GM12892 (cell line): ENCODE data around the gene RAPGEF2.

Experiments used
- POLR2A ChIP-seq: IDR thresholded peaks from 2 replicates; pipeline ENCODE4 v1.6.1; 2011; ENCODE audit warnings: low read depth, low read length, control low read depth
- POLR2AphosphoS5 ChIP-seq: IDR thresholded peaks from 2 replicates; pipeline ENCODE4 v1.6.1; 2011; ENCODE audit warnings: low read depth, low read length, control low read depth

DNA sequence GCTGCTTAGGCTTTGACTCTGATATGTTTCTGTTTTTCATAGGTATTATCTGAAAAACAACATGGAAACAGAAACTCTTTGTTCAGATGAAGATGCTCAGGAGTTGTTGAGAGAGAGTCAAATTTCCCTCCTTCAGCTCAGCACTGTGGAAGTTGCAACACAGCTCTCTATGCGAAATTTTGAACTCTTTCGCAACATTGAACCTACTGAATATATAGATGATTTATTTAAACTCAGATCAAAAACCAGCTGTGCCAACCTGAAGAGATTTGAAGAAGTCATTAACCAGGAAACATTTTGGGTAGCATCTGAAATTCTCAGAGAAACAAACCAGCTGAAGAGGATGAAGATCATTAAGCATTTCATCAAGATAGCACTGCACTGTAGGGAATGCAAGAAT, 238.6 kb downstream of the RAPGEF2 start:
- no peak for TF ChIP-seq POLR2A
- no peak for TF ChIP-seq POLR2AphosphoS5
